ENCODE results near the gene LRMDA.
A peak's percentile ranks its signal among the peaks of the same experiment; 100 is the strongest.

Gene LRMDA

DNA sequence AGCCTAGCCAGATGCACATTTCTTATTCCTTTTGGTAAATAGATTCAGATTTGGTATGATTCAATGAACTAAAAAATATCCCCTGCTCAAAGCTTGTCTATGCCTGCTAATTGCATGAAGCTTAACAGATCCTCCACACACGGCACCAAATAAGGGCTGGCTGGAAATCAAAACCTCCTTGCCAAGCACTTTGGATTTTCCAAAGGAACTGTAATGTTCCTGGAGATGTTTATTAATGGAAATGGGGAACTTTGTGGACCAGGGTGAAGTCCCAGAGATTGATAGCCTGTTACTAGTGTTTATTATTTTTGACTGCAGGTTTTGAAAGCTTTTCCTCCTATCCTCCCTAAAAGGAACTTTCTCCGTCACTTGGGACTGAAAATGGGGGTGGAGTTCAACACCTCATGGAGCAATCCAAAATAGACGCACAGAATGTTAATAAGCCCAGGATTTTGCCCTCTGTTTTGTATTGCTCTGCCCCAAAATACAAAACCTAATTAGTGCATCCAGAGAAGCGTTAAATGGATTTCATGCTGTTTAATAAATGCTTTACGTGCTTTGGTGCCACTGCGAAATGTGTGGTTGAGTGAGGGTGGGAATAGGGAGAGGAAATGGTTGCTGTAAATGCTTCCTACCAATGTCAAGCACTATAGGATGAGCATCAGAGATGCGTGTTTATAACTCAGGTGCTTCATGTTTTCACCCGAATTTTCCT lies 1027.7 kb downstream of the LRMDA start:
- no peak overlapping the region for H3K4me3 ChIP-seq (ENCODE audit: low read depth, low read length)
- TF ChIP-seq, protein P1, sequence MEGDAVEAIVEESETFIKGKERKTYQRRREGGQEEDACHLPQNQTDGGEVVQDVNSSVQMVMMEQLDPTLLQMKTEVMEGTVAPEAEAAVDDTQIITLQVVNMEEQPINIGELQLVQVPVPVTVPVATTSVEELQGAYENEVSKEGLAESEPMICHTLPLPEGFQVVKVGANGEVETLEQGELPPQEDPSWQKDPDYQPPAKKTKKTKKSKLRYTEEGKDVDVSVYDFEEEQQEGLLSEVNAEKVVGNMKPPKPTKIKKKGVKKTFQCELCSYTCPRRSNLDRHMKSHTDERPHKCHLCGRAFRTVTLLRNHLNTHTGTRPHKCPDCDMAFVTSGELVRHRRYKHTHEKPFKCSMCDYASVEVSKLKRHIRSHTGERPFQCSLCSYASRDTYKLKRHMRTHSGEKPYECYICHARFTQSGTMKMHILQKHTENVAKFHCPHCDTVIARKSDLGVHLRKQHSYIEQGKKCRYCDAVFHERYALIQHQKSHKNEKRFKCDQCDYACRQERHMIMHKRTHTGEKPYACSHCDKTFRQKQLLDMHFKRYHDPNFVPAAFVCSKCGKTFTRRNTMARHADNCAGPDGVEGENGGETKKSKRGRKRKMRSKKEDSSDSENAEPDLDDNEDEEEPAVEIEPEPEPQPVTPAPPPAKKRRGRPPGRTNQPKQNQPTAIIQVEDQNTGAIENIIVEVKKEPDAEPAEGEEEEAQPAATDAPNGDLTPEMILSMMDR (conservative IDR thresholded peaks at IDR 0.05; ENCODE audit: low read depth, low read length): no peak
- no peak for DNase-seq (ENCODE audit: low read depth)

DNA sequence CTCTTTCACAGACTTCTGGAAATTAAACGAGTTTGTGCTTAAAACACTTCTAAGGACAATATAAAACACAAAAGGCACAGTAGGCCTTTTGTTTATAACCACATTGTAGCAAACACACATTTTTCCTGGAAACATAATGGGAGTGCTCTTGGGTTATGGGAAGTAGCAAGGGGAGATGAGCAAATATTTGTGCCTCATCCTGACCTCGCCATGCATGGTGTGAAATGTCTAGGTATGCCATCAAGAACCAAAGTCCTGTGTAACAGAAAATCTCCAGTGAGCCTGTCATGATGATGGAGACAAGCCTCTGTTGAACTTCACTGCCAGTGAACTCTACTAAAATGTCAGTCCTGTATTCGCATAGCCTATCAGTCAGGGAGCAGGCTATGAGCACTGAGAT lies 1029.6 kb downstream of the LRMDA start:
- TF ChIP-seq, protein P1 (conservative IDR thresholded peaks at IDR 0.05; ENCODE audit: low read depth, low read length): no peak
- DNase-seq (ENCODE audit: low read depth): no peak
- no peak overlapping the region for H3K4me3 ChIP-seq (ENCODE audit: low read depth, low read length)

DNA sequence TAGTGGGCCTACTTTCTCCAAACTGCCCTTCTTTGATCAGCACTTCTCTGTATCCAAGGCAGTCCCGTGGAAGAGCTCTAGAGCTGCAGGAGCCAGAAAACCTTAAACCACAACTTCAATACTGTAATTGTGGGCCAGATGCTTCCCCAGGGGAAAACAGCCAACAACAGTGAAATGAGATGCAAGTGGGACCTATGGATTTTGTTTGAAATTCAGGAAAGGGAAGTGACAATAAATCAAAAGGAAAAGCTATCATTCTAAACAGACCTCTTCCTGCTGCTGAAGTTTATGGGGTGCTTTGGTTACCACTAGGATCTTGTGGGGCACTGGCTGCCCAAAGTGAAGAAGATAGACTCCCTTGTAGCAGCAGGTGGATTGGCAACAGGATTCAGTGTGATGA lies 1031.7 kb downstream of the LRMDA start:
- DNase-seq (ENCODE audit: low read depth): no peak
- H3K4me3 ChIP-seq (ENCODE audit: low read depth, low read length): no peak overlapping the region
- TF ChIP-seq, protein P1 (conservative IDR thresholded peaks at IDR 0.05; ENCODE audit: low read depth, low read length): no peak

DNA sequence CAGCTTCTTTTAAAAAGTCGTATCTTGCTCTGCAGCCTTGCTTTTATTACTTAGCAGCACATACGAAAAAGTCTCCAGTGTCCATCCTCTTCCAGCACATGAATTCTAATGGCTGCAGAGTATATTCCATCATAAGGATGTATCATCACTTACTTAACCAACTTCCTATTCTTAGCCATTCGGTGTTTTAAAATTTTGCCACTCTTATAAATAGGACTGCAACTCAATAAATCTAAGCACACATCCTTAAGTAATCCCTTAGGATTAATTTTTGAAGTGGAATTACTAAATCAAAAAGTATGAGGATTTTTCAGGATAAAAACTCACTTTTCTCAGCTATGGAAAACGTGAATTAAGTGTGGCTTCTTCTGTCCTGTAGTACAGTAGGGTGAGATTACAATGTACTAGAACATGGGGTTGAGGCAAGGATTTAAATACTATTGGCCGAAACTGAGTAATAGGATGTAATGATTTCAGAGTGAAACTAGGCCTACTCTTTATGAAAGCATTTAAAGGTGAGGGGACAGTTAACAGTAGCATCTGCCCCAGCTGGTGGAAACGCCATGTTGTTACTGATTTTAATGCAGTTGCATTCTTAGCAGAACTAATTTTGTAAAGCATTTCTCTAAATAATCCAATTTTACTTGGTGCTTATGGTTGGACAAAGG lies 1035.5 kb downstream of the LRMDA start:
- no peak for DNase-seq (ENCODE audit: low read depth)
- TF ChIP-seq, protein P1 (conservative IDR thresholded peaks at IDR 0.05; ENCODE audit: low read depth, low read length): no peak

DNA sequence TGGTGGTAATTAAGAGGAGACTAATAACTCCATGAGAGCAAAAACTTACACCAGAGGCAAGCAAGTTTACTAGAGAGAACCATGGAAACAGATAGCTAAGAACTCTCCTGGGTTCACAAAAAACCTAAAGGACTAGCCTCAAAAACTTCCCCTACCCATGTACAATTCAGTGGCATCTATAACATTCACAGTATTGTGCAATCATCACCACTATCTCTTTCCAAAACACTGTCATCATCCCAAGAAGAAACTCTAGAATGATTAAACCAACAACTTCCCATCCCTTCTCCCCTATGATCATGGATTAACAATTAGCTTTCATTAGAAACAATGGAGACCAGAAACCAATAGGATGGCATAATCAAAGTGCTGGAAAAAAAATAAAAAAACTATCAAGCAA lies 1038.3 kb downstream of the LRMDA start:
- no peak overlapping the region for H3K4me3 ChIP-seq (ENCODE audit: low read depth, low read length)
- peak; percentile 7 for DNase-seq (ENCODE audit: low read depth)
- TF ChIP-seq, protein P1 (conservative IDR thresholded peaks at IDR 0.05; ENCODE audit: low read depth, low read length): no peak

More for the DNA sequence above, 1035.5 kb downstream of the LRMDA start:
- H3K4me3 ChIP-seq (ENCODE audit: low read depth, low read length): no peak overlapping the region

DNA sequence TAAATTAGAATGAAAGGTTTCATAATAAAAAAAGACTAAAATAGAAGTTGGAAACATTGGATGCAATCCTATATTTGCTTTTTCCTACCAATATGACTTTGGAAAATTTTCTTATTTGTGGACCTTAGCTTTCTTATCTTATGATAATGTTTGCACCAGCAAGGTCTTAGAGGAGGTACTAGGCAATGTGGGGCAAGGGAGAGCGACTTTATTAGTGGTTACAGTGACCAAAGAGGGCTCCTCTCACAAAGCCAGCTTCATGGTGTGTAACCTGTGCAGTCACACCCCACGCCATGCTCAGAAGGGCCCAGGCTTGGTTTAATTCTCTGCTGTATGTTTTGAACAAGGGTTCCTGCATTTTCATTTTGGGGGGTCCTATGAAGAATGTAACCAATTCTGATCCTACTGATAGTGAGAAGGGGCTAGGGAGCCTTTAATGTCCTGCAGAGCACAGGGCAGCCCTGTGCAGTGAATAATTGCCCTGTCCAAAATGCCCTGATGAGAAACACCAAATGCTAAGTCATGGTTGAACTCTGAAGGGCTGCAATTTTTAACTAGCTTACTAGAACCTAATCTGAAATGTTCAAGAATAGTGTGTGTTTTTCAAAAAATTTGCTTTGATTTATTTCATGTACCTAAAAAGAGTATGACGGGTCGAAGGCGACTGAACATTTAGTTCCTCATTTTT lies 1047.8 kb downstream of the LRMDA start:
- no peak overlapping the region for H3K4me3 ChIP-seq (ENCODE audit: low read depth, low read length)
- TF ChIP-seq, protein P1 (conservative IDR thresholded peaks at IDR 0.05; ENCODE audit: low read depth, low read length): no peak
- DNase-seq (ENCODE audit: low read depth): no peak
